Neural cell (in vitro differentiated cells): Measurements from ENCODE around the gene OPRM1.

ENCODE experiments used
- EP300 ChIP-seq: fragments of 450-650 bp; conservative IDR thresholded peaks from 2 replicates; pipeline ENCODE4 v1.6.1; 2014; ENCODE audit warnings: antibody characterized with exemption, mild to moderate bottlenecking, moderate library complexity; ENCODE audit not compliant: poor library complexity, severe bottlenecking
- EZH2 ChIP-seq: fragments of 200-600, 300-800 bp; shearing (Covaris generic), sonication (generic); IDR thresholded peaks from 2 replicates; pipeline ENCODE4 v1.6.1; 2014; ENCODE audit warnings: antibody characterized with exemption, low read length, borderline replicate concordance, mild to moderate bottlenecking; ENCODE audit not compliant: insufficient read depth, poor library complexity, severe bottlenecking
- MXI1 ChIP-seq: fragments of 450-650 bp; conservative IDR thresholded peaks from 2 replicates; pipeline ENCODE4 v1.6.1; 2014; ENCODE audit warnings: antibody characterized with exemption, mild to moderate bottlenecking; ENCODE audit not compliant: poor library complexity, severe bottlenecking
- POLR2AphosphoS5 ChIP-seq: IDR thresholded peaks from 2 replicates; pipeline ENCODE4 v1.6.1; 2012
- RAD21 ChIP-seq: fragments of 450-650 bp; conservative IDR thresholded peaks from 2 replicates; pipeline ENCODE4 v1.6.1; 2014; ENCODE audit warnings: antibody characterized with exemption, mild to moderate bottlenecking, moderate library complexity
- SMC3 ChIP-seq: fragments of 450-650 bp; conservative IDR thresholded peaks from 2 replicates; pipeline ENCODE4 v1.6.1; 2014; ENCODE audit warnings: antibody characterized with exemption, mild to moderate bottlenecking, moderate library complexity; ENCODE audit not compliant: poor library complexity
- TAF1 ChIP-seq: IDR thresholded peaks from 2 replicates; pipeline ENCODE4 v1.6.1; 2012; ENCODE audit warnings: low read depth
- TF ChIP-seq, protein P1 (sequence below): fragments of 450-650 bp; IDR thresholded peaks from 2 replicates; pipeline ENCODE4 v1.5.1; 2014; ENCODE audit warnings: antibody characterized with exemption, mild to moderate bottlenecking, moderate library complexity; ENCODE audit not compliant: poor library complexity, severe bottlenecking

DNA sequence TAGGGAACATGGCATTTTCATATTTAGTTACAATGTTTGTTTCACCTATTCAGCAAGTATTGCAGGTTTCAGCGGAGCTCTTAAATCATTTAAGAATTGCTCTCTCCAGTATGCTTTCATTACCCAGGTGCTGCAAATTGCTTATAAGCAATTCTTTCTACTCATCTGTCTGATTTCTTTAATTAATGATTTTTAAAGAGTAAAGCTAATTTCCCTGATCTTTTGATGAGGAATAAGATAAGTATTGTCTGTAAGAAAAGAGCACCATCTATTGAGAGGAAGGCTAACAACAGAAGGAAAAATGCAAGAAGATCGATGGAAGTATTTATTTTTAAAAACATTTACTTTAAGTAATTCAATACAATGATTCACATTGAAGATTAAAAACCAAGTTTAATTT is 2.0 kb downstream of the OPRM1 start:
- TF ChIP-seq RAD21 = peak; percentile 77
- TF ChIP-seq TAF1 = no peak
- peak; percentile 71 for TF ChIP-seq SMC3
- TF ChIP-seq, protein P1, sequence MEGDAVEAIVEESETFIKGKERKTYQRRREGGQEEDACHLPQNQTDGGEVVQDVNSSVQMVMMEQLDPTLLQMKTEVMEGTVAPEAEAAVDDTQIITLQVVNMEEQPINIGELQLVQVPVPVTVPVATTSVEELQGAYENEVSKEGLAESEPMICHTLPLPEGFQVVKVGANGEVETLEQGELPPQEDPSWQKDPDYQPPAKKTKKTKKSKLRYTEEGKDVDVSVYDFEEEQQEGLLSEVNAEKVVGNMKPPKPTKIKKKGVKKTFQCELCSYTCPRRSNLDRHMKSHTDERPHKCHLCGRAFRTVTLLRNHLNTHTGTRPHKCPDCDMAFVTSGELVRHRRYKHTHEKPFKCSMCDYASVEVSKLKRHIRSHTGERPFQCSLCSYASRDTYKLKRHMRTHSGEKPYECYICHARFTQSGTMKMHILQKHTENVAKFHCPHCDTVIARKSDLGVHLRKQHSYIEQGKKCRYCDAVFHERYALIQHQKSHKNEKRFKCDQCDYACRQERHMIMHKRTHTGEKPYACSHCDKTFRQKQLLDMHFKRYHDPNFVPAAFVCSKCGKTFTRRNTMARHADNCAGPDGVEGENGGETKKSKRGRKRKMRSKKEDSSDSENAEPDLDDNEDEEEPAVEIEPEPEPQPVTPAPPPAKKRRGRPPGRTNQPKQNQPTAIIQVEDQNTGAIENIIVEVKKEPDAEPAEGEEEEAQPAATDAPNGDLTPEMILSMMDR = peak; percentile 71
- TF ChIP-seq EZH2 = no peak
- no peak for TF ChIP-seq MXI1
- no peak for TF ChIP-seq EP300
- no peak for TF ChIP-seq POLR2AphosphoS5
